ENCODE measurements around the gene AP1S1. TPM values are rescaled to one million over a fixed set of nuclear protein-coding genes. Genes with fewer than 3 reads are reported as not detected.
A peak's percentile ranks its signal among the peaks of the same experiment; 100 is the strongest.

Gene AP1S1
- total and polyA plus RNA-seq, 2 donors (not counting 3 experiments of a cell fraction or from before 2014, with no cell fraction given) = 93.3 to 106 TPM

DNA sequence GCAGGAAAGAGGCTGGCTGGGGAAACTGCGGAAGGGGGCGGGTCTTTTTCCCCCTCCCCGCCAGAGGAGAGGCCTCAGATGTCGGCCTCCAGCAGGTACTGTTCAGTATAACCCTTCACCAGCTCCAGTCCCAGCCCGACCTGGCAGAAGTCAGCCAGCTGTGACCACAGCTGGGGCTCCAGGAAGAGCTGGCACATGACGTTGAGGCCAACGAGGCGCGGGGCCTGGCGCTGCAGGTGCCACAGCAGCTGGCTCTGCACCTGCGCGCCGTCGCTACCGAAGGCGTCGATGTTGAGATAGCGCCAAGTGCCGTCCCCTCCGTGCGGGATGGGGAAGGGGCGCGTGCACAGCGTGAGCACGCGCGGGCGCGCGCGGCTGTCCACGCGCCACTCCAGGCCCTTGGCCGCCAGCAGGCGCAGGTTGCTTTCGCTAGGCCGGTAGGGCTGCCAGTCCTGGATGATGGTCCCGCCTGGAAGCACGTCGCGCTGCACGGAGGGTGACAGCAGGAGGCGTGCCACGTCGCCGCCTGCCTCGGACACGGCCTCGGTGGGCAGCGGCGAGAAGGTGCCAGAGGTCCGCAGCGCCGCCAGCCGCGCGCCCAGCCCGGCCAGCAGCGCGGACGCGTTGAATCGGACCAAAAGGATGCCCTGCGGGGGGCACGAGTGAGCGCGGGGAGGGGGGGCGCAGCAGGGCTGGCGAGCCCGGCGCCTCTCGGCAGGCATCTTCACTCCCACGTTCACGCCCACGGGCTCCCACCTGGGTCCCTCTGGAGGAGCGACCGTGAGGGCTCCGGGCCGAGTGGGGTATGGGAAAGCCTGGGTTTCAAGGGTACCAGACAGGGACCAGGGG lies 18.0 kb downstream of the AP1S1 start:
- Histone ChIP-seq H3K9me3 (replicated peaks; ENCODE audit: control insufficient read depth, insufficient read depth, low read length) (no peaks in the 10 kb centered on the region), H2AFZ (ENCODE audit: low read depth, low read length) (no peak overlapping the region), H3K4me3 (replicated peaks in 1 of 3; ENCODE audit: insufficient read depth in 1 of 3, low read depth in 1 of 3, low read length in 3 of 3) (no peak overlapping the region), H3K79me2 (ENCODE audit: control insufficient read depth, insufficient read depth, low read length) (no peaks in the 10 kb centered on the region), H3K36me3 (ENCODE audit: control insufficient read depth in 2 of 2, extremely low read depth in 1 of 2, insufficient read depth in 2 of 2, low read length in 2 of 2) (no peaks in the 10 kb centered on the region), H4K20me1 (replicated peaks; ENCODE audit: control insufficient read depth, extremely low read depth, insufficient read depth, low read length) (no peaks in the 10 kb centered on the region), H3K4me1 (ENCODE audit: control insufficient read depth, extremely low read depth, insufficient read depth, low read length) (no peaks in the 10 kb centered on the region), H3K9ac (replicated peaks; ENCODE audit: extremely low read depth, insufficient read depth, low read length) (no peak overlapping the region), H3K9me1 (replicated peaks; ENCODE audit: control insufficient read depth, extremely low read depth, insufficient read depth, low read length) (no peaks in the 10 kb centered on the region), H3K4me2 (ENCODE audit: insufficient read depth, low read length) (no peak overlapping the region), H3K27ac (ENCODE audit: insufficient read depth, low read depth, low read length) (no peak overlapping the region), H3K27me3 (ENCODE audit: control insufficient read depth in 2 of 2, insufficient read depth in 2 of 2, low read length in 2 of 2) (peaks cover 83 to 87% of the 10 kb centered on the region in 2 experiments)
- POLR2A ChIA-PET = no interaction called here
- FAIRE-seq (no peak), DNase-seq (ENCODE audit: low read depth, low spot score) (no peak)
- no TSS peak for BruUV-seq (replicated peaks)
- intact Hi-C loops (cut with micrococcal nuclease) (loop anchor here (10.0 kb wide), 1 partner anchor 563 kb away; no protein-coding TSS in a partner anchor), dilution Hi-C loops (cut with MboI; ENCODE audit: extremely low pct_ligation_motif_present, low sequenced_read_pairs) (no loop called here)
- TF ChIP-seq FOS (IDR thresholded peaks at IDR 0.05; ENCODE audit: borderline replicate concordance, insufficient read depth, low read length) (no peak), EZH2 (IDR thresholded peaks at IDR 0.05; ENCODE audit: borderline replicate concordance, low read depth, low read length, severe bottlenecking) (peak; percentile 99), JUN (IDR thresholded peaks at IDR 0.05; ENCODE audit: borderline replicate concordance, insufficient read depth, insufficient read length, low read depth) (no peak)
- CTCF ChIA-PET = interaction anchor here (1.0 to 3.1 kb wide), 4 partner anchors 28 to 111 kb away, joined by 6 to 49 read pairs (median 14); partner anchors contain the start of genes PLOD3 and ZNHIT1

DNA sequence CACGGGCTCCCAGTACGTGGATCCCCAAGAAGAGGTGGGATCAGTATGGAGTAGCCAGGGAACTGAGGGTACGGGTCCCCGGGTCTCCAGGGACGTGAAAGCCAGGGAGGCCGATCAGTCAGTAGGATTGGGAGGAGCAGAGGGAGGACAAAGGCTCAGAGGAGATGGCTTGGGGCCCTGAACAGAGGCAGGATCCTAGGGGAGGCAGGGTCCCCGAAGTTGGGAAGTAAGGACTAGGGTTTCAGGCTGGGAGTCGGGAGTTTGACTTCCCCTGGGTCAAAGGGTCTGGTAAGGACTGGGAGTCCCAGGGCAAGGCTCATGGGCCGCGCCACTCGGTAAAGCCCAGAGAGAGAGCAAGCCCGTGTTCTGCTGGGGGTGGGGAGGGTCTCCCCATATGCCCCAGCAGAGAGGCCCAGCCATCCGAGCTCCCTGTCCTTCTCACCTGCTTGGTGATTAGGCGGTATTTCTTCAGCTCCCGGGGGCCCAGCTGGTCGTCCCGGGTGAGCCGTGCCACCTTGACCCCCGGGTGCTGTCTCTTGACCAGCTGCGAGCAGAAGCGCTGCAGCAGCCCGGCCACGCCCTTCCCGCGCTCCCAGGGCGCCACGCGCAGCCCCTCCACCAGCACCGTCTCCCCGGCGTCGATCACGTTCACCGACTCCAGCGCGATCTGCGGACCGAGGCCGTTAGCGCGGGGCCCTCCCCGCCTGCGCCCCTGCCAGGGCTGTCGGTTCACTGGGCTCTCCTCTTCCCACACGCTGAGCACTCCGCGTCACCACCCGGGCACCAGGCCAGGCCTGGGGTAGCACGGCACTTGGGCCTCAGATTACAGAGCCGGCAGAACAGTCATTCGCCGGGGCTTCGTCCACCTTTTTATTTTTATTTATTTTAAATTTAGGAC lies 18.8 kb downstream of the AP1S1 start:
- DNase-seq (ENCODE audit: low read depth, low spot score) (peak; percentile 27), FAIRE-seq (no peak)
- H3K36me3 ChIP-seq (ENCODE audit: control insufficient read depth in 2 of 2, extremely low read depth in 1 of 2, insufficient read depth in 2 of 2, low read length in 2 of 2) = no peaks in the 10 kb centered on the region
- dilution Hi-C loops (cut with MboI; ENCODE audit: extremely low pct_ligation_motif_present, low sequenced_read_pairs) = no loop called here
- no peaks in the 10 kb centered on the region for H3K9me3 ChIP-seq (replicated peaks; ENCODE audit: control insufficient read depth, insufficient read depth, low read length)
- no peaks in the 10 kb centered on the region for H3K4me1 ChIP-seq (ENCODE audit: control insufficient read depth, extremely low read depth, insufficient read depth, low read length)
- no peaks in the 10 kb centered on the region for H3K9me1 ChIP-seq (replicated peaks; ENCODE audit: control insufficient read depth, extremely low read depth, insufficient read depth, low read length)
- TF ChIP-seq, protein P1, sequence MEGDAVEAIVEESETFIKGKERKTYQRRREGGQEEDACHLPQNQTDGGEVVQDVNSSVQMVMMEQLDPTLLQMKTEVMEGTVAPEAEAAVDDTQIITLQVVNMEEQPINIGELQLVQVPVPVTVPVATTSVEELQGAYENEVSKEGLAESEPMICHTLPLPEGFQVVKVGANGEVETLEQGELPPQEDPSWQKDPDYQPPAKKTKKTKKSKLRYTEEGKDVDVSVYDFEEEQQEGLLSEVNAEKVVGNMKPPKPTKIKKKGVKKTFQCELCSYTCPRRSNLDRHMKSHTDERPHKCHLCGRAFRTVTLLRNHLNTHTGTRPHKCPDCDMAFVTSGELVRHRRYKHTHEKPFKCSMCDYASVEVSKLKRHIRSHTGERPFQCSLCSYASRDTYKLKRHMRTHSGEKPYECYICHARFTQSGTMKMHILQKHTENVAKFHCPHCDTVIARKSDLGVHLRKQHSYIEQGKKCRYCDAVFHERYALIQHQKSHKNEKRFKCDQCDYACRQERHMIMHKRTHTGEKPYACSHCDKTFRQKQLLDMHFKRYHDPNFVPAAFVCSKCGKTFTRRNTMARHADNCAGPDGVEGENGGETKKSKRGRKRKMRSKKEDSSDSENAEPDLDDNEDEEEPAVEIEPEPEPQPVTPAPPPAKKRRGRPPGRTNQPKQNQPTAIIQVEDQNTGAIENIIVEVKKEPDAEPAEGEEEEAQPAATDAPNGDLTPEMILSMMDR (IDR thresholded peaks at IDR 0.05; ENCODE audit: extremely low read depth in 1 of 2, insufficient read depth in 1 of 2, low read depth in 1 of 2, low read length in 2 of 2) = no peak
- TF ChIP-seq EZH2 (IDR thresholded peaks at IDR 0.05; ENCODE audit: borderline replicate concordance, low read depth, low read length, severe bottlenecking) = peak; percentile 25
- H2AFZ ChIP-seq (ENCODE audit: low read depth, low read length) = no peak overlapping the region
- ChIA-PET CTCF (interaction anchor here (0.5 to 6.3 kb wide), 5 partner anchors 9 to 109 kb away, joined by 3 to 39 read pairs (median 10); no protein-coding TSS in a partner anchor), POLR2A (no interaction called here)
- no peak overlapping the region for H3K4me2 ChIP-seq (ENCODE audit: insufficient read depth, low read length)
- no peak overlapping the region for H3K4me3 ChIP-seq (replicated peaks in 1 of 3; ENCODE audit: insufficient read depth in 1 of 3, low read depth in 1 of 3, low read length in 3 of 3)
- BruUV-seq (replicated peaks) = no TSS peak
- no peak overlapping the region for H3K27ac ChIP-seq (ENCODE audit: insufficient read depth, low read depth, low read length)
- peaks cover 83 to 85% of the 10 kb centered on the region in 2 experiments for H3K27me3 ChIP-seq (ENCODE audit: control insufficient read depth in 2 of 2, insufficient read depth in 2 of 2, low read length in 2 of 2)
- intact Hi-C loops (cut with micrococcal nuclease) = loop anchor here (10.0 kb wide), 1 partner anchor 562 kb away; no protein-coding TSS in a partner anchor
- H3K9ac ChIP-seq (replicated peaks; ENCODE audit: extremely low read depth, insufficient read depth, low read length) = no peak overlapping the region
- H4K20me1 ChIP-seq (replicated peaks; ENCODE audit: control insufficient read depth, extremely low read depth, insufficient read depth, low read length) = no peaks in the 10 kb centered on the region
- H3K79me2 ChIP-seq (ENCODE audit: control insufficient read depth, insufficient read depth, low read length) = no peaks in the 10 kb centered on the region

Measured in endothelial cell of umbilical vein (primary cell).